Fibroblast of lung (primary cell): ENCODE measurements around the gene NSFL1C.

Experiments
- EZH2 ChIP-seq: IDR thresholded peaks from 2 replicates; pipeline ENCODE4 v1.5.1; 2012; ENCODE audit warnings: low read length, control low read depth, mild to moderate bottlenecking; ENCODE audit errors: missing control alignments
- TF ChIP-seq, protein P1 (sequence below), 2 donors: IDR thresholded peaks in 1 of 2; conservative IDR thresholded peaks in 1 of 2; 1 replicate in 1 of 2; 2 replicates in 1 of 2; pipeline ENCODE4 v1.5.1; 2011 to 2012; ENCODE audit warnings: low read length in 2 of 2, control low read depth in 1 of 2, inconsistent platforms in 1 of 2, low read depth in 1 of 2, mild to moderate bottlenecking in 1 of 2

DNA sequence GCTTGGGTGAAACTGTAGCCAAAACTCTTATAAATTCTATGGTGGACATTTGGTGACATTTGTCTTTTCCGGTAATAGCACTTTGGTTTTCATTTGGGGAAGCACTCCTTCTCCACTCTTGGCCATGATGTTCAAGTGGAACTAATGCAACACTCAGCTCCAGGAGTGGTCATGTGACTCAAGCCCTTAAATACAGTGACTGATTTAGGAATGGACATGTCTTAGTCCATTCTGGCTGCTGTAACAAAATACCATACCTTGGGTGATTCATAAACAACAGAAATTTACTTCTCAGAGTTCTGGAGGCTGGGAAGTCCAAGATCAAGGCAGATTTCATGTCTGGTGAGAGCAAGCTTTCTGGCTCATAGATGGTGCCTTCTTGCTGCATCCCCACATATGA is 63.0 kb downstream of the NSFL1C start:
- TF ChIP-seq, protein P1, sequence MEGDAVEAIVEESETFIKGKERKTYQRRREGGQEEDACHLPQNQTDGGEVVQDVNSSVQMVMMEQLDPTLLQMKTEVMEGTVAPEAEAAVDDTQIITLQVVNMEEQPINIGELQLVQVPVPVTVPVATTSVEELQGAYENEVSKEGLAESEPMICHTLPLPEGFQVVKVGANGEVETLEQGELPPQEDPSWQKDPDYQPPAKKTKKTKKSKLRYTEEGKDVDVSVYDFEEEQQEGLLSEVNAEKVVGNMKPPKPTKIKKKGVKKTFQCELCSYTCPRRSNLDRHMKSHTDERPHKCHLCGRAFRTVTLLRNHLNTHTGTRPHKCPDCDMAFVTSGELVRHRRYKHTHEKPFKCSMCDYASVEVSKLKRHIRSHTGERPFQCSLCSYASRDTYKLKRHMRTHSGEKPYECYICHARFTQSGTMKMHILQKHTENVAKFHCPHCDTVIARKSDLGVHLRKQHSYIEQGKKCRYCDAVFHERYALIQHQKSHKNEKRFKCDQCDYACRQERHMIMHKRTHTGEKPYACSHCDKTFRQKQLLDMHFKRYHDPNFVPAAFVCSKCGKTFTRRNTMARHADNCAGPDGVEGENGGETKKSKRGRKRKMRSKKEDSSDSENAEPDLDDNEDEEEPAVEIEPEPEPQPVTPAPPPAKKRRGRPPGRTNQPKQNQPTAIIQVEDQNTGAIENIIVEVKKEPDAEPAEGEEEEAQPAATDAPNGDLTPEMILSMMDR (conservative IDR thresholded peaks at IDR 0.05 in 1 of 2, IDR thresholded peaks at IDR 0.05 in 1 of 2; ENCODE audit: low read depth in 1 of 2, low read length in 2 of 2) = no peak
- TF ChIP-seq EZH2 = no peak
